ENCODE data around the gene CATSPER2. TPM values are rescaled to one million over a fixed set of nuclear protein-coding genes. Genes with fewer than 3 reads are reported as not detected.
"Not testable (repeated sequence)": the region's sequence is repeated elsewhere in the genome, so short reads cannot be mapped to it uniquely, and the experiment has no call there.

The CATSPER2 gene
- polyA plus RNA-seq, 1 of the 3 experiments (the other 2 are of a cell fraction): 0.62 TPM

DNA sequence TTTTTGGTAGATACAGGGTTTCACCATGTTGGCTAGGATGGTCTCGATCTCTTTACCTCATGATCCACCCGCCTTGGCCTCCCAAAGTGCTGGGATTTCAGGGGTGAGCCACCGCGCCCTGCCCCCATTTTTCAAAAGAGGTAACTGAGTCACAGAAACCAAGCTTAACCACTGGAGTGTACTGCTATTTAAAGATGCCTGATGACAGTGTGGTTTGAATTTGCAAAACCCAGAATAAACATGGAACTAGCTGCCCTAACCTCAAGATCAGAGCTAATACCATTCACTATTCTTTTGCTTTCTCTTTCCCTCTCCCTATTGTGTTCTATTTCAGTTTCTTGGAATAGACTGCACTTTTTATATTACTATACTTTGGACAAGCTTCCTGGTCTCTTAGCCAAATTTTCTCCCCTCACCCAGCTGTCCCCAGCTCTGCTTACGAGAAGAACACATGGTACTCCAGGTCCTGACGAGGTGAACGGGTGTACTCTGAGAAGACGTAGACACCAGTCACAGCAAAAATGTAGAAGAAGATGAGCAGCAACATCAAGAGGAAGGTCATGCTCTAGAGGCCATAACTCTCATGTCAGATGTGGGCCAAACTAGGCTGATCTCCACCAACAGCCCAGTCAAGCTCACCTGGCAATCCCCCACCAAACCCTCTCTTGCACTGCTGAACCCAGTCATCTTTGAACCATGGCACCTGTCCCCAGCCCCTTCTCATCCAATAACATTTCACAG lies 10.0 kb downstream of the CATSPER2 start:
- H3K36me3 ChIP-seq (replicated peaks in 1 of 2; ENCODE audit: control insufficient read depth in 1 of 2, insufficient read depth in 2 of 2, low read length in 1 of 2); H3K4me1 ChIP-seq (ENCODE audit: control insufficient read depth in 1 of 2, insufficient read depth in 2 of 2, low read depth in 1 of 2, low read length in 1 of 2); H4K20me1 ChIP-seq (ENCODE audit: insufficient read depth); H3F3A ChIP-seq (replicated peaks; ENCODE audit: insufficient read depth); H3K4me3 ChIP-seq (ENCODE audit: low read depth in 2 of 2, low read length in 1 of 2); CTCF ChIA-PET; H3K9ac ChIP-seq; POLR2A ChIA-PET; H2AFZ ChIP-seq (ENCODE audit: low read depth); DNase-seq; H3K4me2 ChIP-seq; H3K9me3 ChIP-seq; H3K27ac ChIP-seq (ENCODE audit: low read depth in 2 of 2, low read length in 1 of 2); H3K27me3 ChIP-seq (ENCODE audit: insufficient read depth); H3K9me2 ChIP-seq; H3K79me2 ChIP-seq (ENCODE audit: insufficient read depth): not testable (repeated sequence)
- 91% methylated on average over 8 of the region's 8 CpGs for WGBS (ENCODE audit: low lambda C conversion rate)

GRCh38 chr15:43626937-43627336 lies 21.7 kb downstream of the CATSPER2 start:
- DNase-seq; H4K20me1 ChIP-seq (ENCODE audit: insufficient read depth); H3F3A ChIP-seq (replicated peaks; ENCODE audit: insufficient read depth); H3K4me1 ChIP-seq (ENCODE audit: control insufficient read depth in 1 of 2, insufficient read depth in 2 of 2, low read depth in 1 of 2, low read length in 1 of 2); POLR2A ChIA-PET; H3K27me3 ChIP-seq (ENCODE audit: insufficient read depth); H3K9me3 ChIP-seq; H3K27ac ChIP-seq (ENCODE audit: low read depth in 2 of 2, low read length in 1 of 2); H2AFZ ChIP-seq (ENCODE audit: low read depth); H3K9ac ChIP-seq; H3K79me2 ChIP-seq (ENCODE audit: insufficient read depth); H3K9me2 ChIP-seq; H3K4me2 ChIP-seq; H3K4me3 ChIP-seq (ENCODE audit: low read depth in 2 of 2, low read length in 1 of 2); CTCF ChIA-PET; H3K36me3 ChIP-seq (replicated peaks in 1 of 2; ENCODE audit: control insufficient read depth in 1 of 2, insufficient read depth in 2 of 2, low read length in 1 of 2): not testable (repeated sequence)

- H3F3A ChIP-seq (replicated peaks; ENCODE audit: insufficient read depth): no peaks in the 10 kb centered on the region
- ChIA-PET POLR2A (no interaction called here), CTCF (interaction anchor here (1.4 kb wide), 1 partner anchor 22 kb away, joined by 3 read pairs; no protein-coding TSS in a partner anchor)
- no peaks in the 10 kb centered on the region for H3K9me3 ChIP-seq
- H4K20me1 ChIP-seq (ENCODE audit: insufficient read depth): no peaks in the 10 kb centered on the region
- H3K79me2 ChIP-seq (ENCODE audit: insufficient read depth): no peaks in the 10 kb centered on the region
- H3K4me1 ChIP-seq (ENCODE audit: control insufficient read depth in 1 of 2, insufficient read depth in 2 of 2, low read depth in 1 of 2, low read length in 1 of 2): no peaks in the 10 kb centered on the region
- 58% methylated on average over 5 of the region's 5 CpGs for WGBS (ENCODE audit: low lambda C conversion rate)
- H3K4me3 ChIP-seq (ENCODE audit: low read depth in 2 of 2, low read length in 1 of 2): no peak overlapping the region
- no peak for DNase-seq
- no peak overlapping the region for H3K9ac ChIP-seq
- H2AFZ ChIP-seq (ENCODE audit: low read depth): no peak overlapping the region
- no peaks in the 10 kb centered on the region for H3K36me3 ChIP-seq (replicated peaks in 1 of 2; ENCODE audit: control insufficient read depth in 1 of 2, insufficient read depth in 2 of 2, low read length in 1 of 2)
- no peak overlapping the region for H3K27ac ChIP-seq (ENCODE audit: low read depth in 2 of 2, low read length in 1 of 2)
- H3K27me3 ChIP-seq (ENCODE audit: insufficient read depth): no peaks in the 10 kb centered on the region; the same call in 1 of the 2 replicates
- H3K9me2 ChIP-seq: no peaks in the 10 kb centered on the region
- no peak overlapping the region for H3K4me2 ChIP-seq
- no peak for TF ChIP-seq FOXJ3 (CRISPR knock-in tag; IDR thresholded peaks at IDR 0.05)
- no peak for TF ChIP-seq SIN3A (IDR thresholded peaks at IDR 0.05; ENCODE audit: borderline replicate concordance, low read depth, low read length)
- no peak for TF ChIP-seq YY1 (IDR thresholded peaks at IDR 0.05; ENCODE audit: low read depth)
- no peak for TF ChIP-seq NFIC (IDR thresholded peaks at IDR 0.05; ENCODE audit: borderline replicate concordance)
- TF ChIP-seq TEAD4 (IDR thresholded peaks at IDR 0.05; ENCODE audit: borderline replicate concordance, insufficient read depth): no peak
- TF ChIP-seq ELF1 (IDR thresholded peaks at IDR 0.05): no peak
- no peak for TF ChIP-seq MXI1 (IDR thresholded peaks at IDR 0.05; ENCODE audit: low read depth, low read length)
- TF ChIP-seq, protein P1, sequence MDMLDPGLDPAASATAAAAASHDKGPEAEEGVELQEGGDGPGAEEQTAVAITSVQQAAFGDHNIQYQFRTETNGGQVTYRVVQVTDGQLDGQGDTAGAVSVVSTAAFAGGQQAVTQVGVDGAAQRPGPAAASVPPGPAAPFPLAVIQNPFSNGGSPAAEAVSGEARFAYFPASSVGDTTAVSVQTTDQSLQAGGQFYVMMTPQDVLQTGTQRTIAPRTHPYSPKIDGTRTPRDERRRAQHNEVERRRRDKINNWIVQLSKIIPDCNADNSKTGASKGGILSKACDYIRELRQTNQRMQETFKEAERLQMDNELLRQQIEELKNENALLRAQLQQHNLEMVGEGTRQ (IDR thresholded peaks at IDR 0.05; ENCODE audit: borderline replicate concordance, low read depth, low read length): no peak
- TF ChIP-seq MEF2A (IDR thresholded peaks at IDR 0.05; ENCODE audit: borderline replicate concordance, low read depth): no peak
- TF ChIP-seq TCF12 (IDR thresholded peaks at IDR 0.05): no peak
- TF ChIP-seq USF1 (IDR thresholded peaks at IDR 0.05; ENCODE audit: borderline replicate concordance, low read depth): no peak
- no peak for TF ChIP-seq RXRA (IDR thresholded peaks at IDR 0.05; ENCODE audit: borderline replicate concordance, low read depth)
- TF ChIP-seq PBX3 (IDR thresholded peaks at IDR 0.05): no peak
- TF ChIP-seq FOXM1 (IDR thresholded peaks at IDR 0.05; ENCODE audit: low read depth): no peak
- TF ChIP-seq REST (IDR thresholded peaks at IDR 0.05; ENCODE audit: low read depth, low read length): no peak
- no peak for TF ChIP-seq GABPA (IDR thresholded peaks at IDR 0.05; ENCODE audit: low read depth)
- TF ChIP-seq CHD2 (IDR thresholded peaks at IDR 0.05; ENCODE audit: low read length, partially characterized antibody): no peak
Measured at GRCh38 chr15:43625106-43625505, 23.5 kb downstream of the CATSPER2 start.

All from SK-N-SH (cell line).